MM.1S (cell line): Measurements from ENCODE around the gene CLEC2B.

Source experiments
- DNase-seq: peaks from one replicate; pipeline ENCODE4 v3.0.0-alpha.2; 2015
- H2AFZ ChIP-seq: fragments of 300-600 bp; sonication (generic); 2 replicates; pipeline ENCODE4 v1.6.0; 2016; ENCODE audit warnings: antibody characterized with exemption, low read length
- H3F3A ChIP-seq: fragments of 300-600 bp; sonication (generic); 2 replicates; pipeline ENCODE4 v1.6.1; 2016; ENCODE audit warnings: mild to moderate bottlenecking, antibody characterized with exemption, low read length, moderate library complexity, mixed read lengths; ENCODE audit not compliant: insufficient read depth
- H3K27ac ChIP-seq: fragments of 300-600 bp; sonication (generic); 2 replicates; pipeline ENCODE4 v1.5.1; 2016; ENCODE audit warnings: mild to moderate bottlenecking, low read length
- H3K27me3 ChIP-seq: fragments of 300-600 bp; sonication (generic); replicated peaks from 2 replicates; pipeline ENCODE4 v1.6.0; 2016; ENCODE audit warnings: low read length; ENCODE audit not compliant: insufficient read depth
- H3K36me3 ChIP-seq: fragments of 300-600 bp; sonication (generic); replicated peaks from 2 replicates; pipeline ENCODE4 v1.6.1; 2016; ENCODE audit warnings: mild to moderate bottlenecking, low read length, mixed read lengths; ENCODE audit not compliant: insufficient read depth
- H3K4me1 ChIP-seq: fragments of 300-600 bp; sonication (generic); 2 replicates; pipeline ENCODE4 v1.6.1; 2016; ENCODE audit warnings: low read length, mixed read lengths
- H3K4me2 ChIP-seq: fragments of 300-600 bp; sonication (generic); 2 replicates; pipeline ENCODE4 v1.6.0; 2016; ENCODE audit warnings: low read depth, low read length
- H3K4me3 ChIP-seq: fragments of 300-600 bp; sonication (generic); 2 replicates; pipeline ENCODE4 v1.5.1; 2016; ENCODE audit warnings: low read length, mixed read lengths
- H3K79me2 ChIP-seq: fragments of 300-600 bp; sonication (generic); 2 replicates; pipeline ENCODE4 v1.6.1; 2016; ENCODE audit warnings: mixed run types, low read length, mixed read lengths
- H3K9ac ChIP-seq: fragments of 300-600 bp; sonication (generic); 2 replicates; pipeline ENCODE4 v1.6.1; 2016; ENCODE audit warnings: low read length, mixed read lengths
- H3K9me2 ChIP-seq: fragments of 300-600 bp; sonication (generic); replicated peaks from 2 replicates; pipeline ENCODE4 v1.6.1; 2016; ENCODE audit warnings: mild to moderate bottlenecking, low read length, mixed read lengths; ENCODE audit not compliant: insufficient read depth
- H3K9me3 ChIP-seq: fragments of 300-600 bp; sonication (generic); replicated peaks from 2 replicates; pipeline ENCODE4 v1.6.1; 2016; ENCODE audit warnings: mild to moderate bottlenecking, low read length, mixed read lengths; ENCODE audit not compliant: insufficient read depth
- H4K20me1 ChIP-seq: fragments of 300-600 bp; sonication (generic); 2 replicates; pipeline ENCODE4 v1.6.1; 2016; ENCODE audit warnings: mild to moderate bottlenecking, low read length, moderate library complexity, mixed read lengths; ENCODE audit not compliant: insufficient read depth
- EZH2 ChIP-seq: fragments of 300-600 bp; sonication (generic); optimal IDR thresholded peaks from 2 replicates; pipeline ENCODE3; 2017; ENCODE audit warnings: low read depth, mild to moderate bottlenecking, antibody characterized with exemption, low read length, mixed read lengths
- EZH2phosphoT487 ChIP-seq: fragments of 300-600 bp; sonication (generic); IDR thresholded peaks from 2 replicates; pipeline ENCODE4 v1.6.1; 2018; ENCODE audit warnings: antibody characterized with exemption, low read length
- TF ChIP-seq, protein P1 (sequence below): fragments of 300-600 bp; sonication (generic); IDR thresholded peaks from 2 replicates; pipeline ENCODE4 v1.5.1; 2016; ENCODE audit warnings: antibody characterized with exemption, low read length, mixed read lengths

The CLEC2B gene

DNA sequence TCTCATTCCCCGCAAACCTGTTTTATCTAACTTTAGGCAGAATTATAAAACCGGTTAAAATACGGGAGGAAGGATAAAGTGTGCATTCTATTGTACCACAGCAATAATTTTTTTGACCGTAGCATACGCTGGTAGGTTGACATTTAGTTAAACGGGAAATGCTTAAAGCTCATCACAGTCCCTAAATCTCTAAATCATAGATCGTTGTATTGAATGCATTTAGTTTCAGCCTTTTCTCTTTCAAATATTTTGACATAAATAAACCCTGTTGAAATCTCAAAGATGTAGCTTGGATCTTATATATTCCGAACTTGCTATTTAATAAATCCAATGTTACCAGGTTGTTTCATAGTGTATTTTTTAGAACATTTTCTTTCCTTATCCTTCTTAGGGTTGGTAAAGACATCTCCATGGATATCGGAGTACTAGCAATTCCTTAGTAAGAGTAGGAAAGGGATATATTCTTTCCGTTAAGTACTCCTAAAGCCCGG, 798 bp downstream of the CLEC2B start:
- Histone ChIP-seq H3K27me3 (no peaks in the 10 kb centered on the region), H4K20me1 (no peaks in the 10 kb centered on the region), H3F3A (peaks cover 10% of the 10 kb centered on the region; the same call in 1 of the 2 replicates), H3K79me2 (no peaks in the 10 kb centered on the region), H3K9me3 (no peaks in the 10 kb centered on the region), H3K4me2 (no peak overlapping the region), H3K36me3 (no peaks in the 10 kb centered on the region), H3K4me3 (no peak overlapping the region), H3K4me1 (peaks cover 9% of the 10 kb centered on the region; the same call in 1 of the 2 replicates), H2AFZ (no peak overlapping the region), H3K9me2 (no peaks in the 10 kb centered on the region), H3K9ac (no peak overlapping the region), H3K27ac (no peak overlapping the region)
- no peak for DNase-seq
- TF ChIP-seq EZH2phosphoT487 (no peak), EZH2 (no peak)
- TF ChIP-seq, protein P1, sequence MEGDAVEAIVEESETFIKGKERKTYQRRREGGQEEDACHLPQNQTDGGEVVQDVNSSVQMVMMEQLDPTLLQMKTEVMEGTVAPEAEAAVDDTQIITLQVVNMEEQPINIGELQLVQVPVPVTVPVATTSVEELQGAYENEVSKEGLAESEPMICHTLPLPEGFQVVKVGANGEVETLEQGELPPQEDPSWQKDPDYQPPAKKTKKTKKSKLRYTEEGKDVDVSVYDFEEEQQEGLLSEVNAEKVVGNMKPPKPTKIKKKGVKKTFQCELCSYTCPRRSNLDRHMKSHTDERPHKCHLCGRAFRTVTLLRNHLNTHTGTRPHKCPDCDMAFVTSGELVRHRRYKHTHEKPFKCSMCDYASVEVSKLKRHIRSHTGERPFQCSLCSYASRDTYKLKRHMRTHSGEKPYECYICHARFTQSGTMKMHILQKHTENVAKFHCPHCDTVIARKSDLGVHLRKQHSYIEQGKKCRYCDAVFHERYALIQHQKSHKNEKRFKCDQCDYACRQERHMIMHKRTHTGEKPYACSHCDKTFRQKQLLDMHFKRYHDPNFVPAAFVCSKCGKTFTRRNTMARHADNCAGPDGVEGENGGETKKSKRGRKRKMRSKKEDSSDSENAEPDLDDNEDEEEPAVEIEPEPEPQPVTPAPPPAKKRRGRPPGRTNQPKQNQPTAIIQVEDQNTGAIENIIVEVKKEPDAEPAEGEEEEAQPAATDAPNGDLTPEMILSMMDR, result no peak

DNA sequence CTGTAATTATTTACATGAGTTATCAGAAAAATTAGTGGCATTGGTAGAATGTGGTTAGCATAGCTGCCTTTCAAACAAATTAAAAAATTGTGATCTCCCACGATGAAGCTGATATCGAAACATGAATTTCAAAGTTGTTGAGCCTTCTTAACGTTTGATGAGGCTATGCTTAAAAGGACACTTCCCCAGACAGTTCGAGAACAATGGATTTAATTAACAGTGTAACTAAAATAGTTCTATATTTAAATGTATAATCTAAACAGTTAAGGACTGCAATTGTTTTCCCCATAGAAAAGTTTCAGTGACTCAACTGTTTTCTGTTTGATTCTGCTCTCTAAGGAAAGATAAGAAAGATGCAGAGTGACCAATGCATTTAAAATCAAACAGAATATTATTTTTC, 1.6 kb downstream of the CLEC2B start:
- H4K20me1 ChIP-seq, result no peaks in the 10 kb centered on the region
- H3K4me3 ChIP-seq, result no peak overlapping the region
- H3K4me1 ChIP-seq, result peaks cover 9% of the 10 kb centered on the region; the same call in 1 of the 2 replicates
- H3K27ac ChIP-seq, result no peak overlapping the region
- H3K79me2 ChIP-seq, result no peaks in the 10 kb centered on the region
- H3K36me3 ChIP-seq, result no peaks in the 10 kb centered on the region
- no peak overlapping the region for H3K9ac ChIP-seq
- TF ChIP-seq, protein P1, result no peak
- TF ChIP-seq EZH2 (no peak), EZH2phosphoT487 (no peak)
- H3K27me3 ChIP-seq, result no peaks in the 10 kb centered on the region
- peaks cover 10% of the 10 kb centered on the region; the same call in 1 of the 2 replicates for H3F3A ChIP-seq
- no peaks in the 10 kb centered on the region for H3K9me3 ChIP-seq
- H2AFZ ChIP-seq, result no peak overlapping the region
- H3K9me2 ChIP-seq, result no peaks in the 10 kb centered on the region
- no peak for DNase-seq
- no peak overlapping the region for H3K4me2 ChIP-seq

DNA sequence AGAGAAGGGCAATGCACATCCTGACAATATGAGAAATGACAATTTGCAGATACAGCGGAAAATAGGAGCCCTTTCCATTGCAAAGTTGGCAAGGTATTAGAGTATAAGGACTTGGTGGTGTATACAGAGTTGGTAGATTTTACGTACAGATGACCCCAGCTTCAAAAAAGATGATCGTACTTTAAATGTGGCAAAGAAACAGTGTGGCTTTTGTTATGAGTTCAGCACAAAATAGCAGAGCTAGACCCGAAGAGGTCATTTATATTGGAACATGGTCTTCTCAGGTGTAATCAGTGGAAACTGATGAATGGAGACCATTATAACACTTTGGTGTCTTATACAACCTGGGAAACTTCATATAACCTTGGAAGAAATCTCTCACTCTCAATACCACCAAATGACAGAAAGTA, 2.3 kb downstream of the CLEC2B start:
- Histone ChIP-seq H3K79me2 (no peaks in the 10 kb centered on the region), H3K36me3 (no peaks in the 10 kb centered on the region), H3K27ac (no peak overlapping the region), H3K4me3 (no peak overlapping the region), H3K4me1 (peaks cover 9% of the 10 kb centered on the region; the same call in 1 of the 2 replicates), H4K20me1 (no peaks in the 10 kb centered on the region), H3F3A (peaks cover 10% of the 10 kb centered on the region; the same call in 1 of the 2 replicates), H3K9me2 (no peaks in the 10 kb centered on the region), H3K9ac (no peak overlapping the region), H3K9me3 (no peaks in the 10 kb centered on the region), H3K4me2 (no peak overlapping the region), H2AFZ (no peak overlapping the region), H3K27me3 (no peaks in the 10 kb centered on the region)
- DNase-seq, result no peak
- TF ChIP-seq EZH2, result no peak
- TF ChIP-seq, protein P1, result no peak
- TF ChIP-seq EZH2phosphoT487, result no peak
